CD4-positive, alpha-beta T cell (primary cell): ENCODE measurements around the gene PLOD1. TPM values are rescaled to one million over a fixed set of nuclear protein-coding genes. Genes with fewer than 3 reads are reported as not detected.

ENCODE experiments used
- ATAC-seq: fragments of 200-7000 bp; cut with Tn5 transposase; one replicate; pipeline ENCODE4 v1.10.0; 2022; ENCODE audit warnings: mild to moderate bottlenecking; ENCODE audit not compliant: poor library complexity
- CTCF ChIA-PET: fragments of 350-600 bp; sonication (Branson Sonifier 250); formaldehyde crosslinking; loops from one replicate; lab custom pipeline; 2021; ENCODE audit warnings: antibody characterized with exemption, inconsistent platforms; lab: Charles Lee
- POLR2A ChIA-PET: fragments of 350-600 bp; sonication (Branson Sonifier 250); formaldehyde crosslinking; loops from one replicate; lab custom pipeline; 2021; ENCODE audit warnings: antibody characterized with exemption, inconsistent platforms; lab: Charles Lee
- DNase-seq, 14 experiments: peaks; one replicate each; pipeline ENCODE4 v3.0.0-alpha.2; 2013 to 2020; ENCODE audit warnings: mixed read lengths in 2 of 14
- H3K27ac ChIP-seq, 2 donors: one replicate each; pipeline versions ENCODE4 v1.5.1 to v1.7.0; 2013; ENCODE audit warnings: low read length in 2 of 2, low read depth in 1 of 2, mild to moderate bottlenecking in 1 of 2
- H3K27me3 ChIP-seq, 2 experiments: 1 replicate in 1 of 2; 2 replicates in 1 of 2; pipeline versions ENCODE4 v1.6.1 to v1.7.0; 2013; ENCODE audit warnings: low read length in 2 of 2, control low read depth in 1 of 2, mild to moderate bottlenecking in 1 of 2, moderate library complexity in 1 of 2; ENCODE audit not compliant: insufficient read depth in 2 of 2, control insufficient read depth in 1 of 2
- H3K36me3 ChIP-seq: one replicate; pipeline ENCODE4 v1.6.1; 2013; ENCODE audit warnings: low read length, control low read depth; ENCODE audit not compliant: insufficient read depth
- H3K4me1 ChIP-seq: one replicate; pipeline ENCODE4 v1.6.1; 2013; ENCODE audit warnings: low read length, control low read depth; ENCODE audit not compliant: insufficient read depth
- H3K4me3 ChIP-seq: one replicate; pipeline ENCODE4 v1.5.1; 2013; ENCODE audit warnings: mild to moderate bottlenecking, low read length, moderate library complexity
- H3K9me3 ChIP-seq, 2 experiments: 1 replicate in 1 of 2; 2 replicates in 1 of 2; pipeline versions ENCODE4 v1.6.1 to v1.7.0; 2013; ENCODE audit warnings: low read length in 2 of 2, mild to moderate bottlenecking in 2 of 2, control low read depth in 1 of 2, moderate library complexity in 1 of 2; ENCODE audit not compliant: control insufficient read depth in 1 of 2, insufficient read depth in 1 of 2
- H3K27ac Mint-ChIP-seq: one replicate; pipeline ENCODE4 v1.8.0; 2020; ENCODE audit warnings: mixed read lengths
- H3K27me3 Mint-ChIP-seq: one replicate; pipeline ENCODE4 v1.8.0; 2021; ENCODE audit warnings: mixed read lengths
- H3K36me3 Mint-ChIP-seq: one replicate; pipeline ENCODE4 v1.8.0; 2021; ENCODE audit warnings: low read depth, mixed read lengths
- H3K4me1 Mint-ChIP-seq: one replicate; pipeline ENCODE4 v1.8.0; 2021; ENCODE audit warnings: low read depth, mixed read lengths
- H3K4me3 Mint-ChIP-seq: one replicate; pipeline ENCODE4 v1.8.0; 2020; ENCODE audit warnings: mild to moderate bottlenecking, mixed read lengths
- H3K9me3 Mint-ChIP-seq: one replicate; pipeline ENCODE4 v1.8.0; 2020; ENCODE audit warnings: mixed read lengths
- intact Hi-C, 2 experiments: fragments of 100-400 bp; cut with DNase I in 1 of 2; cut with micrococcal nuclease in 1 of 2; formaldehyde crosslinking; loops; one replicate each; pipeline versions ENCODE4 v1.15.1 to v1.9.0; 2023 to 2025; cut with DNase I, micrococcal nuclease
- total RNA-seq, 174 experiments: library from RNA in 2 of 174; stranded (reverse) in 2 of 174; gene quantifications; one replicate each; pipeline ENCODE4 v1.2.3 and lab custom pipeline; 2021 to 2026
- TF ChIP-seq, protein P1 (sequence below): fragments of 200-600 bp; IDR thresholded peaks from one replicate; pipeline ENCODE4 v1.8.0; 2022; ENCODE audit warnings: antibody characterized with exemption, mild to moderate bottlenecking

The PLOD1 gene
- total RNA-seq, 2 experiments from 2014 or later, result 1.6 to 1.8 TPM

DNA sequence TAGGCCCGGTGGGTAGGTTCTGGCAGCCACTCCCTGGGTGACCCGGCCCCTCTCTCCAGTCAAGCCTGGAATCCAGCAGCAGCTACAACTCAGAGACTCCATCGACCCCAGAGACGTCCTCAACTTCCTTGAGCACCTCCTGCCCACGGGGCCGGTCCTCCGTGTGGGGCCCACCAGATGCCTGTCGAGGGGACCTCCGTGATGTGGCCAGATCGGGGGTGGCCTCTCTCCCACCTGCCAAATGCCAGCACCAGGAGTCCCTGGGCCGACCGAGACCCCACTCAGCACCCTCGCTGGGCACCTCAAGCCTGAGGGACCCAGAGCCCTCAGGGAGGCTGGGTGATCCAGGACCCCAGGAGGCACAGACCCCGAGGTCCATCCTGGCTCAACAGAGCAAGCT lies 87.5 kb downstream of the PLOD1 start:
- H3K36me3 Mint-ChIP-seq, result peaks cover 31% of the 10 kb centered on the region
- peaks cover 12% of the 10 kb centered on the region for H3K4me1 Mint-ChIP-seq
- H3K9me3 ChIP-seq, result no peaks in the 10 kb centered on the region
- ChIA-PET POLR2A (interaction anchor here (1.0 kb wide), 1 partner anchor 18 kb away, joined by 3 read pairs; no protein-coding TSS in a partner anchor), CTCF (no interaction called here)
- H3K27me3 ChIP-seq, result no peaks in the 10 kb centered on the region
- TF ChIP-seq, protein P1, sequence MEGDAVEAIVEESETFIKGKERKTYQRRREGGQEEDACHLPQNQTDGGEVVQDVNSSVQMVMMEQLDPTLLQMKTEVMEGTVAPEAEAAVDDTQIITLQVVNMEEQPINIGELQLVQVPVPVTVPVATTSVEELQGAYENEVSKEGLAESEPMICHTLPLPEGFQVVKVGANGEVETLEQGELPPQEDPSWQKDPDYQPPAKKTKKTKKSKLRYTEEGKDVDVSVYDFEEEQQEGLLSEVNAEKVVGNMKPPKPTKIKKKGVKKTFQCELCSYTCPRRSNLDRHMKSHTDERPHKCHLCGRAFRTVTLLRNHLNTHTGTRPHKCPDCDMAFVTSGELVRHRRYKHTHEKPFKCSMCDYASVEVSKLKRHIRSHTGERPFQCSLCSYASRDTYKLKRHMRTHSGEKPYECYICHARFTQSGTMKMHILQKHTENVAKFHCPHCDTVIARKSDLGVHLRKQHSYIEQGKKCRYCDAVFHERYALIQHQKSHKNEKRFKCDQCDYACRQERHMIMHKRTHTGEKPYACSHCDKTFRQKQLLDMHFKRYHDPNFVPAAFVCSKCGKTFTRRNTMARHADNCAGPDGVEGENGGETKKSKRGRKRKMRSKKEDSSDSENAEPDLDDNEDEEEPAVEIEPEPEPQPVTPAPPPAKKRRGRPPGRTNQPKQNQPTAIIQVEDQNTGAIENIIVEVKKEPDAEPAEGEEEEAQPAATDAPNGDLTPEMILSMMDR, result no peak
- no peaks in the 10 kb centered on the region for H3K9me3 Mint-ChIP-seq
- DNase-seq (no peak), ATAC-seq (no peak)
- peaks cover 28% of the 10 kb centered on the region for H3K36me3 ChIP-seq
- no peak overlapping the region for H3K27ac Mint-ChIP-seq
- intact Hi-C loops, result no loop called here
- H3K27me3 Mint-ChIP-seq, result no peaks in the 10 kb centered on the region
- peak overlapping the region; percentile 11 for H3K4me3 Mint-ChIP-seq
- H3K27ac ChIP-seq, result no peak overlapping the region
- H3K4me1 ChIP-seq, result peaks cover 19% of the 10 kb centered on the region
- H3K4me3 ChIP-seq, result no peak overlapping the region

Other genes starting within 250 kb of the PLOD1 start
- gene DRAXIN, start 243.0 kb upstream of the PLOD1 start, total RNA-seq, result under 1 TPM; 0.05 to 0.08 TPM
- gene AGTRAP, start 198.6 kb upstream of the PLOD1 start, total RNA-seq, result 10 to 100 TPM; 21.3 to 21.8 TPM
- not detected for gene C1orf167, start 172.5 kb upstream of the PLOD1 start, total RNA-seq
- 10 to 100 TPM; 30.8 to 31.3 TPM for gene MTHFR, start 128.8 kb upstream of the PLOD1 start, total RNA-seq
- gene CLCN6, start 128.5 kb upstream of the PLOD1 start, total RNA-seq, result 10 to 100 TPM; 10.9 to 11.2 TPM
- not detected for gene NPPA, start 86.9 kb upstream of the PLOD1 start, total RNA-seq
- gene NPPB, start 75.8 kb upstream of the PLOD1 start, total RNA-seq, result not detected
- gene KIAA2013, start 8.3 kb upstream of the PLOD1 start, total RNA-seq, result 1 to 10 TPM; 7.6 to 8.3 TPM
- 10 to 100 TPM; 33.0 to 38.1 TPM for gene MFN2, start 45.7 kb downstream of the PLOD1 start, total RNA-seq
- gene MIIP, start 84.8 kb downstream of the PLOD1 start, total RNA-seq, result 10 to 100 TPM; 21.8 to 23.1 TPM
- under 1 TPM in 1 of 2 experiments, not detected in 1; 0.14 TPM for gene TNFRSF8, start 128.6 kb downstream of the PLOD1 start, total RNA-seq
- gene TNFRSF1B, start 232.3 kb downstream of the PLOD1 start, total RNA-seq, result 10 to 100 TPM; 61.9 to 62.6 TPM